ENCODE results near the gene ISX. TPM values are rescaled to one million over a fixed set of nuclear protein-coding genes. Genes with fewer than 3 reads are reported as not detected.

The ISX gene
- total and polyA plus RNA-seq, 9 donors: 0.05 to 3.4 (median 0.52) TPM; not detected in 6

DNA sequence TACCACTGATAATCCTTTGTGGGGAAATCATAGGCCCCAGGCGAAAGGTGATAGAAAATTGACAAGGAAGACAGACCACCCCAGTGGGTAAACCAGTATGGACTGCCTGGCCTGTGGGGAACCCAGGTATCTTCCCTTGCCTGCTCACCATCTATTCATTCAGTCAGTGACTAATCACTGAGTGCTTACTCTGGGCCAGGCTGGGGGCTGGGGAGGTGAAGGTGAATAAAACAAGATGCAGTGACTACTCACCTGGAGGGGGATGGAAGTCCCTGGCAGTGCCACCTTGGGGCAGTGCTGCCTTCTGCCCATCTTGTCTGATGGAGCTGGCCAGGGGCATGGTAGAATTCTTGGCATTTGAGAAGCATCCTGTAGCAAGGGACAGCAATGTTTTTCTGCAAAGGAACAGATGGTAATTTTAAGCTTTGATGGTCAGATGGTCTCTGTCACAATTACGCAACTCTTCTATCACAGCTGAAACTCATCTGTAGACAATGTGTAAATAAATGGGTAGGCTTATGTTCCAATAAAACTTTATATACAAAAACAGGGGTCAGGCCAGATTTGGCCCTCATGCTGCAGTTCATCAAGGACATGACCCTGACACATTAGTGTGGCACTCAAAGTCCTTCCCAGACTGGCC is 4.6 kb downstream of the ISX start:
- H3K27me3 ChIP-seq (ENCODE audit: control insufficient read depth, insufficient read depth, low read length): no peaks in the 10 kb centered on the region
- no peak overlapping the region for H3K27ac ChIP-seq (ENCODE audit: low read length)
- no peak for DNase-seq
- H3K4me3 ChIP-seq (ENCODE audit: low read length): no peak overlapping the region
- H3K4me1 ChIP-seq (ENCODE audit: control insufficient read depth, insufficient read depth, low read length): no peaks in the 10 kb centered on the region
- H3K36me3 ChIP-seq (ENCODE audit: control insufficient read depth, insufficient read depth, low read length): no peaks in the 10 kb centered on the region
- WGBS (ENCODE audit: insufficient coverage): 67% methylated on average over 1 of the region's 2 CpGs
- no peaks in the 10 kb centered on the region for H3K9me3 ChIP-seq (replicated peaks; ENCODE audit: control insufficient read depth, low read depth, low read length)

DNA sequence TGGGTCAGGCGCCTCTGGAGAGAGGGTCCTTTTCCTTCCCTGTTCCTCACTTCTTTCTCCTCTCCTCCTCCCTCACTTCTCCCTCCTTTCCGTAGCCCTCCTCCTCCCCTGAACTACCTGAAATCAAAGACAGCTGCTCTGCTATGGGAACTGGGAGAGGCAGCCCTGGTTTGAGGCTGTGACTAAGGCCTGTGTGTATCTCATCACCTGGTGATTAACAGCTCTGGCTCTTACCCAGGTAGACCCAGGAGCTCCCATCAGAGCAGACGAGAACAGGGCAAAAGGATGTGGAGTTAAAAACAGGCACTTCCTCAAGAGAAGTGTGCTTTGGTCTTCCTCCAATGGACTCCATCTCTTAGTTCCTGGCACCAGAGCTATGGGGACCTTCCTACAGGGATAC is 5.8 kb downstream of the ISX start:
- no peak for DNase-seq
- no peaks in the 10 kb centered on the region for H3K36me3 ChIP-seq (ENCODE audit: control insufficient read depth, insufficient read depth, low read length)
- H3K27me3 ChIP-seq (ENCODE audit: control insufficient read depth, insufficient read depth, low read length): no peaks in the 10 kb centered on the region
- no peaks in the 10 kb centered on the region for H3K9me3 ChIP-seq (replicated peaks; ENCODE audit: control insufficient read depth, low read depth, low read length)
- H3K4me3 ChIP-seq (ENCODE audit: low read length): no peak overlapping the region
- no peak overlapping the region for H3K27ac ChIP-seq (ENCODE audit: low read length)
- WGBS (ENCODE audit: insufficient coverage): no CpG with 5 or more reads among the region's 3 CpGs
- no peaks in the 10 kb centered on the region for H3K4me1 ChIP-seq (ENCODE audit: control insufficient read depth, insufficient read depth, low read length)

DNA sequence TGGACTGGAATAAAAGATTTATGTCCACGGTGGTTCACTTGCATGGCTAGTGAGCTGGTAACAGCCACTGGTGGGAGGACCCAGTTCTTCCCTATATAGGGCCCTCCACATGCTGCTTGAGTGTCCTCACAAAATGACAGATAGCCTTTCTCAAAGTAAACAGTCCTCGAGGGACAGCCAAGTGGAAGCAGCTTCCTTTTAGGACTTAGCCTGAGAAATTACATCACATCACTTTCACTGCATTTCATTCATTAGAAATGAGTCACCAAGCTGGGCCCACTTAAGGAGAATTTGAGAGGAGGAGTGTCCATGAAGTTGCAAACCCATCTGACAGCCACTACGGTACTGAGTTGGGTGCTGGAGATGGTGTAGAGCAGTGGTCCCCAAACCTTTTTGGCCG is 7.0 kb downstream of the ISX start:
- 100% methylated on average over 2 of the region's 4 CpGs for WGBS (ENCODE audit: insufficient coverage)
- no peak overlapping the region for H3K4me3 ChIP-seq (ENCODE audit: low read length)
- no peak overlapping the region for H3K27ac ChIP-seq (ENCODE audit: low read length)
- H3K27me3 ChIP-seq (ENCODE audit: control insufficient read depth, insufficient read depth, low read length): no peaks in the 10 kb centered on the region
- DNase-seq: no peak
- H3K4me1 ChIP-seq (ENCODE audit: control insufficient read depth, insufficient read depth, low read length): no peaks in the 10 kb centered on the region
- no peaks in the 10 kb centered on the region for H3K9me3 ChIP-seq (replicated peaks; ENCODE audit: control insufficient read depth, low read depth, low read length)
- H3K36me3 ChIP-seq (ENCODE audit: control insufficient read depth, insufficient read depth, low read length): no peaks in the 10 kb centered on the region

DNA sequence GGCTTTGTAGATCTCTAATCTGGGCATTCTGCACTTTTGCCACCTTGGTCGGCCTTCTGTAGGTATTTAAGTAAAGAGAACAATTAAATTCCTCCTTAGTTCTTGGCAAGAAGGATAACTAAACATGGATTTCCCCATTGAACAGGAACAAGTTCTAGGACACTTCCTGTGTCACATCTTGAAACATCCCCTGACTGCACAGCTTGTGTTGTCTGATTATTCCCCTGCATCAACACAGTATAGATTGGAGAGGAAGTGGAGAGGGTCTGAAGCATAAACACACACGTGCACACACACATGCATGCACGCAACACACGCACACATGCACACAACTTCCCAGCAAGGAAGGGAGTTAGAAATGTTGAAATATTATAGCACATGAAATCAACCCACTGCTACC is 8.6 kb downstream of the ISX start:
- H3K36me3 ChIP-seq (ENCODE audit: control insufficient read depth, insufficient read depth, low read length): no peaks in the 10 kb centered on the region
- DNase-seq: no peak
- no peaks in the 10 kb centered on the region for H3K9me3 ChIP-seq (replicated peaks; ENCODE audit: control insufficient read depth, low read depth, low read length)
- no peaks in the 10 kb centered on the region for H3K4me1 ChIP-seq (ENCODE audit: control insufficient read depth, insufficient read depth, low read length)
- H3K4me3 ChIP-seq (ENCODE audit: low read length): no peak overlapping the region
- H3K27me3 ChIP-seq (ENCODE audit: control insufficient read depth, insufficient read depth, low read length): no peaks in the 10 kb centered on the region
- H3K27ac ChIP-seq (ENCODE audit: low read length): no peak overlapping the region
- WGBS (ENCODE audit: insufficient coverage): no CpG with 5 or more reads among the region's 4 CpGs

DNA sequence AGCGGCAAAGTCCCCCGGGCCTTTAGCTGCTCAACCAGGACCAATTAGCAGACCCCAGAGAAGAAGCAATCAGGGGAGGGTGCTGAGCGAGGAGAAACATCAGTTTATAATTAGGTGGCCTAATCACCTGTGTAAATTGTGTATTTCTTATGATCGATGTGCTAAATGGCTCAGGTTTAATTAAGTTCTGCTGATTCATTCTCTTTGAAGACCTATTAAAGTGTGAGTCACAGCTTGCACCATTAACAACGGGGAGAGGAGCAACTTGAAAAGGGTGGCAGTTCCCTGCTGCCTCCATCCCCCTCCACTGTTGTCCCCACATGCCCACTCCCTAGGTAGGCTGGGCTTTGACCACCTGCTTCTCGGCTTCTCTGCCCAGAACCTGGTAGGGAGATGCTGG is 10.7 kb downstream of the ISX start:
- Histone ChIP-seq H3K27ac (ENCODE audit: low read length) (no peak overlapping the region), H3K4me3 (ENCODE audit: low read length) (no peak overlapping the region), H3K4me1 (ENCODE audit: control insufficient read depth, insufficient read depth, low read length) (no peaks in the 10 kb centered on the region), H3K9me3 (replicated peaks; ENCODE audit: control insufficient read depth, low read depth, low read length) (no peaks in the 10 kb centered on the region), H3K36me3 (ENCODE audit: control insufficient read depth, insufficient read depth, low read length) (no peaks in the 10 kb centered on the region), H3K27me3 (ENCODE audit: control insufficient read depth, insufficient read depth, low read length) (no peaks in the 10 kb centered on the region)
- DNase-seq: no peak
- 78% methylated on average over 3 of the region's 6 CpGs for WGBS (ENCODE audit: insufficient coverage)

DNA sequence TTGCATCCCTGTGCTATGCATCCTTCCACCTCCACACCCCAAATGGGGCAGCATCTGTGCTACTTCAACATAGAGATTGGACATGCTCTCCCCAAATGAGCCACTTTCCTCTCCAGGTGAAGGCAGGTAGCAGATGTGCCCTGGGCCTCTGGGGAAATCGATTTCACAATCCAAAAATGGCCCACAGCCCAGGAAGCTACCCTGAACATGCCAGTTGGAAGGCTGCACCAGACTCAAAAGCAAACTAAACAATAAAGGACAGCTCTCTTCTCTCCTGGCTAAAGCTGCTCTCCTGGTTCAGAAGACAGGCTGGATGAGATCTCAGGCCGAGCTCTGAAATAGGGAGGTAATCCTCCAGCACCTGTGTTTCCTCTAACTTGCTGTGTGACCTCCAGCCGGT is 19.7 kb downstream of the ISX start:
- no peaks in the 10 kb centered on the region for H3K9me3 ChIP-seq (replicated peaks; ENCODE audit: control insufficient read depth, low read depth, low read length)
- no peaks in the 10 kb centered on the region for H3K4me1 ChIP-seq (ENCODE audit: control insufficient read depth, insufficient read depth, low read length)
- no peak overlapping the region for H3K4me3 ChIP-seq (ENCODE audit: low read length)
- no peak for DNase-seq
- WGBS (ENCODE audit: insufficient coverage): 71% methylated on average over 3 of the region's 3 CpGs
- H3K27ac ChIP-seq (ENCODE audit: low read length): no peak overlapping the region
- no peaks in the 10 kb centered on the region for H3K27me3 ChIP-seq (ENCODE audit: control insufficient read depth, insufficient read depth, low read length)
- H3K36me3 ChIP-seq (ENCODE audit: control insufficient read depth, insufficient read depth, low read length): no peaks in the 10 kb centered on the region

DNA sequence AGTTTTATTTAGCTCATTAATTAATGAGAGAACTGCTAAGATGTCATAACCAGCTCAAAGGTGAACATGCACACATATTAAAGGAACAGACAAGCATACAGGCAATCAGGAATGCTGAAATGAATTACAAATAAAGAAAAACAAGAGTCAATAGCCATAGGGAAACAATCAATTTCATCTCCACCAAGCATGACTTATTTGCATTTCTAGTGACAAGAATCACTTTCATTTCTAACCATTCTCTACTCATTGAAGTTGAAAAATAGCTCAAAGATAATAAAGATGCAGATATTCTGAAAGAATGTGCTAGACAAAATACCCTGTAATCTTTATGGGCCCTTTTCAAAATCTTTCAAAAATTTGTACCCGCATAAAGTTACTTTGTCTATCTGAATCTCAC is 23.2 kb downstream of the ISX start:
- no peaks in the 10 kb centered on the region for H3K27me3 ChIP-seq (ENCODE audit: control insufficient read depth, insufficient read depth, low read length)
- no CpG with 5 or more reads among the region's 1 CpG for WGBS (ENCODE audit: insufficient coverage)

DNA sequence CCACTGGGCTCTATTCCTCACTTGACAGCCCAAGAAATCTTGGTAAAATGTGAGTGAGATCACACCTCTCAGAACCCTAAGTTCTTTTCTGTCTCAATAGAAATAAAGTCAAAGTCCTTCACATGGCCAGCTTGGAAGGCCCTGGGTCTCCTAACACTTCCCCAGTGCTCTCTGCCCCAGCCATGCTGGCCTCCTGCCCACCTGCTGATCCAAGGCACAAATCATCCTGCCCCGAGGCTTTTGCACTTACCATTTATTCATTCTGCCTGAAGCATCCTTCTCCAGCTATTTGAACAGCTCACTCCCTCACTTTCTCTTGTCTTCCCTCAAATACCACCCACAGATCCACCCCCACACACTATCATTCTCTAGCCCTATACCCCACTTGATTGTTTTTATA is 26.4 kb downstream of the ISX start:
- no peaks in the 10 kb centered on the region for H3K27me3 ChIP-seq (ENCODE audit: control insufficient read depth, insufficient read depth, low read length)
- H3K4me1 ChIP-seq (ENCODE audit: control insufficient read depth, insufficient read depth, low read length): no peaks in the 10 kb centered on the region
- no peak overlapping the region for H3K4me3 ChIP-seq (ENCODE audit: low read length)
- no peak for DNase-seq
- H3K27ac ChIP-seq (ENCODE audit: low read length): no peak overlapping the region
- WGBS (ENCODE audit: insufficient coverage): 38% methylated on average over 1 of the region's 1 CpG
- no peaks in the 10 kb centered on the region for H3K9me3 ChIP-seq (replicated peaks; ENCODE audit: control insufficient read depth, low read depth, low read length)
- no peaks in the 10 kb centered on the region for H3K36me3 ChIP-seq (ENCODE audit: control insufficient read depth, insufficient read depth, low read length)

More for the DNA sequence above, 23.2 kb downstream of the ISX start:
- no peaks in the 10 kb centered on the region for H3K36me3 ChIP-seq (ENCODE audit: control insufficient read depth, insufficient read depth, low read length)
- no peak for DNase-seq
- no peak overlapping the region for H3K27ac ChIP-seq (ENCODE audit: low read length)
- no peaks in the 10 kb centered on the region for H3K4me1 ChIP-seq (ENCODE audit: control insufficient read depth, insufficient read depth, low read length)
- H3K4me3 ChIP-seq (ENCODE audit: low read length): no peak overlapping the region
- no peaks in the 10 kb centered on the region for H3K9me3 ChIP-seq (replicated peaks; ENCODE audit: control insufficient read depth, low read depth, low read length)

DNA sequence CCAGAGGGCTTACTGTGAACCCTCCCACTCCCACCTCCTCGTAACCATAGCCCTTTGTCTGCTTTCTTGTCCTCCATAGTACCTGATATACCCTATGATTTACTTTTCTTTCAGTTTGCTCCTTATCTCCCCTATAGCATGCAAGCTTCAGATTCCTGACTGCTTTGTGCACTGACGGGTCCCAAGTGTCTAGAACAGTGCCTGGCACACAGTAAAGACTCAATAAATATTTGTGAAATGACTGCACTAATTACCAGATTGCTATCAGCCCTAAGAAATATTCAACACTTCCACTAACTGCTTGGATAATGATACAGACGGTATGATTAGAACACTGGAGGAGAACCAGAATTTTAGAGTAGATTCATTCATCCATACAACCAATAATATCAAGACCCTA is 33.0 kb downstream of the ISX start:
- DNase-seq: no peak

DNA sequence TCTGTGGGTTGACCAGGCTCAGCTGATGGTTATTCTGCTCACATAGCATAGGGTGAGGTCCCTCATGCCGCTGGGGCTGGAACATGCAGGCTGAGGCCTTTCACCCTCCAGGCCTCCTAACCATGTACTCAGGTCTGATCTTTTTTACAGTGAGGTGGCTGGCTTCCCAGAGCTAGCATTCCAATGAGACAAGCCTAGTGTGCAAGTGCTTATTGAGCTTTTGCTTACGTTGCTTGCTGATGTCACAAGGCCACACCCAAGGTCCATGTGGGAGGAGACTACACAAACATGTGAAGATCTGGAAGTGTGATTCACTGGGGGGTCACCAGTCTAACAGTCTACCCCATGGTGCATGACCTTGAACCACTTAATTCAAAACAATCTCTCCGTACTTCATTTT is 33.9 kb downstream of the ISX start:
- no peaks in the 10 kb centered on the region for H3K4me1 ChIP-seq (ENCODE audit: control insufficient read depth, insufficient read depth, low read length)
- H3K27ac ChIP-seq (ENCODE audit: low read length): no peak overlapping the region
- WGBS (ENCODE audit: insufficient coverage): 14% methylated on average over 1 of the region's 3 CpGs

More for the DNA sequence above, 33.0 kb downstream of the ISX start:
- H3K9me3 ChIP-seq (replicated peaks; ENCODE audit: control insufficient read depth, low read depth, low read length): no peaks in the 10 kb centered on the region
- no peak overlapping the region for H3K4me3 ChIP-seq (ENCODE audit: low read length)
- H3K4me1 ChIP-seq (ENCODE audit: control insufficient read depth, insufficient read depth, low read length): no peaks in the 10 kb centered on the region
- WGBS (ENCODE audit: insufficient coverage): 46% methylated on average over 1 of the region's 3 CpGs
- H3K27me3 ChIP-seq (ENCODE audit: control insufficient read depth, insufficient read depth, low read length): no peaks in the 10 kb centered on the region
- H3K27ac ChIP-seq (ENCODE audit: low read length): no peak overlapping the region
- H3K36me3 ChIP-seq (ENCODE audit: control insufficient read depth, insufficient read depth, low read length): no peaks in the 10 kb centered on the region

DNA sequence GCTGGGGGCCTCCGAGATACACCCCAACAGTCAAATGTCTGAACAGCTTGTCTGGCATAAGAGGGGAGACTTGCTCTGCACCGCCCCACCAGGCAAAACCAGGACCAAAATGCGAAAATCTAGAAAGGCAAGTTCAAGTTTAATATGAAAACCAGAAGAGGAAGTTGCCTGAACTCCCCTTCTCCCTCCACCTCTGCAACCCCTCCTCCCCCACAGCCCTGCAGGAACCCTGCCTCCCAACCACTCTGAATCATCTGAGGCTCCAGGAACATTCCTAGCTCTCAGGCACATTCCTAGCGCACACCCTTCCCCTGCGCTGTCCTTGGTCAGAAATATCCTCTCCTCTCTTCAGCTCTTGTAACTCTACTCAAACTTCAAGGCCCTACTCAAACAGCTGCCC is 36.7 kb downstream of the ISX start:
- H3K9me3 ChIP-seq (replicated peaks; ENCODE audit: control insufficient read depth, low read depth, low read length): no peaks in the 10 kb centered on the region
- WGBS (ENCODE audit: insufficient coverage): 48% methylated on average over 4 of the region's 5 CpGs
- H3K36me3 ChIP-seq (ENCODE audit: control insufficient read depth, insufficient read depth, low read length): no peaks in the 10 kb centered on the region
- DNase-seq: peak; percentile 2
- H3K4me3 ChIP-seq (ENCODE audit: low read length): no peak overlapping the region
- no peaks in the 10 kb centered on the region for H3K27me3 ChIP-seq (ENCODE audit: control insufficient read depth, insufficient read depth, low read length)
- H3K27ac ChIP-seq (ENCODE audit: low read length): no peak overlapping the region
- no peaks in the 10 kb centered on the region for H3K4me1 ChIP-seq (ENCODE audit: control insufficient read depth, insufficient read depth, low read length)

More for the DNA sequence above, 33.9 kb downstream of the ISX start:
- Histone ChIP-seq H3K36me3 (ENCODE audit: control insufficient read depth, insufficient read depth, low read length) (no peaks in the 10 kb centered on the region), H3K4me3 (ENCODE audit: low read length) (no peak overlapping the region), H3K9me3 (replicated peaks; ENCODE audit: control insufficient read depth, low read depth, low read length) (no peaks in the 10 kb centered on the region), H3K27me3 (ENCODE audit: control insufficient read depth, insufficient read depth, low read length) (no peaks in the 10 kb centered on the region)
- DNase-seq: no peak
